ENCODE measurements around the gene SLC25A44. TPM values are rescaled to one million over a fixed set of nuclear protein-coding genes. Genes with fewer than 3 reads are reported as not detected.

The SLC25A44 gene
- total RNA-seq, 1 experiment from 2014 or later = 33.0 TPM

DNA sequence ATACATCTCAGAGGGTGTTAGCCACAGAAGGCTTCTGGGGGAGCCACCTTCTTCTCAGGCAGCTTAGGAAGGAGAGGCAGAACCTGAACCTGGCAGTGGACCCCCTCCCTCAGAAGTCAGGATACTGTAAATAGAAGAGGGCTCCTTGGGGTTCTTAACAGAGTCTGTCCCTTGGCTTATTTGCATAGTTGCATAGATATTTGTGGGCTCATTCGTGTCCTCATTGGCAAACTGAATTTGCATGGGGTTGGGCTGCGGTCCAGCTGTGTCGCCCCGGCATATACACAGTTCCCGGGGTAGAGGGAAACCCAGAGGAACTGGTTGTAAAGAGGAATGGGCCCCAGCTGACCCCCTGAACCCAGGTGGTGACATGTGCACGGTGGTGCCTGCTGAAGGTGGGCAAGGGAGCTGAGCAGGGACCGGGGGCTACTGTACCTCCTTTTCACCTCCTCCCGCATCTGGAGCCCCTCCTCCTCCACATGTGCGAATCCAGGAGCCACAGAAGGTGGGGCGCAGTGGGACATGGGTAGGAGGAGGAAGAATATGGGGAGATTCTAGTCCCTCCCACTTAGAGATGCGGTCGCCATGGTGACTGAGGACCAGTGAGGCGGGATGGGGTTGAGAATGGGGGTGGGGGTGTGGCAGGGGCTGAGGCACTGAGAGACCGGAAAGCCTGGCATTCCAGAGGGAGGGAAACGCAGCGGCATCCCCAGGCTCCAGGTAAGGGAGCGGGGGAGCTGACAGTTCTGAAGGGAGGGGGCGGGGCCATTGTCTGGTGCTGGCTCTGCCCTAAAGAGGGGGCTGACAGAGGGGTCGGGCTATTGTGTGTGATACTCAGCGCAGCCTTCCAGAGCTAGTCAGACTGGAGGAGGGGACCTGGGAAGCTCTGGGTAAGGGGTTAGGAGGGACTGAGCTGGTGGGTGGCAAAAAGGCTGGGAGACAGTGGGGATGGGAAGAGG is 44.3 kb upstream of the SLC25A44 start:
- no peaks in the 10 kb centered on the region for H3K36me3 ChIP-seq (ENCODE audit: control insufficient read depth, insufficient read depth, low read length)
- ChIA-PET POLR2A (no interaction called here), CTCF (no interaction called here)
- ATAC-seq (no peak), DNase-seq (ENCODE audit: low read depth, low spot score) (no peak)
- no peak overlapping the region for H3K4me3 ChIP-seq (ENCODE audit: low read depth in 2 of 2, low read length in 2 of 2)
- TF ChIP-seq, protein P1, sequence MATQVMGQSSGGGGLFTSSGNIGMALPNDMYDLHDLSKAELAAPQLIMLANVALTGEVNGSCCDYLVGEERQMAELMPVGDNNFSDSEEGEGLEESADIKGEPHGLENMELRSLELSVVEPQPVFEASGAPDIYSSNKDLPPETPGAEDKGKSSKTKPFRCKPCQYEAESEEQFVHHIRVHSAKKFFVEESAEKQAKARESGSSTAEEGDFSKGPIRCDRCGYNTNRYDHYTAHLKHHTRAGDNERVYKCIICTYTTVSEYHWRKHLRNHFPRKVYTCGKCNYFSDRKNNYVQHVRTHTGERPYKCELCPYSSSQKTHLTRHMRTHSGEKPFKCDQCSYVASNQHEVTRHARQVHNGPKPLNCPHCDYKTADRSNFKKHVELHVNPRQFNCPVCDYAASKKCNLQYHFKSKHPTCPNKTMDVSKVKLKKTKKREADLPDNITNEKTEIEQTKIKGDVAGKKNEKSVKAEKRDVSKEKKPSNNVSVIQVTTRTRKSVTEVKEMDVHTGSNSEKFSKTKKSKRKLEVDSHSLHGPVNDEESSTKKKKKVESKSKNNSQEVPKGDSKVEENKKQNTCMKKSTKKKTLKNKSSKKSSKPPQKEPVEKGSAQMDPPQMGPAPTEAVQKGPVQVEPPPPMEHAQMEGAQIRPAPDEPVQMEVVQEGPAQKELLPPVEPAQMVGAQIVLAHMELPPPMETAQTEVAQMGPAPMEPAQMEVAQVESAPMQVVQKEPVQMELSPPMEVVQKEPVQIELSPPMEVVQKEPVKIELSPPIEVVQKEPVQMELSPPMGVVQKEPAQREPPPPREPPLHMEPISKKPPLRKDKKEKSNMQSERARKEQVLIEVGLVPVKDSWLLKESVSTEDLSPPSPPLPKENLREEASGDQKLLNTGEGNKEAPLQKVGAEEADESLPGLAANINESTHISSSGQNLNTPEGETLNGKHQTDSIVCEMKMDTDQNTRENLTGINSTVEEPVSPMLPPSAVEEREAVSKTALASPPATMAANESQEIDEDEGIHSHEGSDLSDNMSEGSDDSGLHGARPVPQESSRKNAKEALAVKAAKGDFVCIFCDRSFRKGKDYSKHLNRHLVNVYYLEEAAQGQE (IDR thresholded peaks at IDR 0.05; ENCODE audit: insufficient read depth in 1 of 2, low read depth in 2 of 2, low read length in 1 of 2) = no peak
- TF ChIP-seq SIN3A (IDR thresholded peaks at IDR 0.05; ENCODE audit: borderline replicate concordance, insufficient read depth, low read depth, low read length) = no peak
- TF ChIP-seq TCF7L2 (IDR thresholded peaks at IDR 0.05; ENCODE audit: low read depth, low read length) = no peak
- no peak for TF ChIP-seq POLR2AphosphoS5 (IDR thresholded peaks at IDR 0.05; ENCODE audit: low read depth, low read length)
- TF ChIP-seq, protein P2, sequence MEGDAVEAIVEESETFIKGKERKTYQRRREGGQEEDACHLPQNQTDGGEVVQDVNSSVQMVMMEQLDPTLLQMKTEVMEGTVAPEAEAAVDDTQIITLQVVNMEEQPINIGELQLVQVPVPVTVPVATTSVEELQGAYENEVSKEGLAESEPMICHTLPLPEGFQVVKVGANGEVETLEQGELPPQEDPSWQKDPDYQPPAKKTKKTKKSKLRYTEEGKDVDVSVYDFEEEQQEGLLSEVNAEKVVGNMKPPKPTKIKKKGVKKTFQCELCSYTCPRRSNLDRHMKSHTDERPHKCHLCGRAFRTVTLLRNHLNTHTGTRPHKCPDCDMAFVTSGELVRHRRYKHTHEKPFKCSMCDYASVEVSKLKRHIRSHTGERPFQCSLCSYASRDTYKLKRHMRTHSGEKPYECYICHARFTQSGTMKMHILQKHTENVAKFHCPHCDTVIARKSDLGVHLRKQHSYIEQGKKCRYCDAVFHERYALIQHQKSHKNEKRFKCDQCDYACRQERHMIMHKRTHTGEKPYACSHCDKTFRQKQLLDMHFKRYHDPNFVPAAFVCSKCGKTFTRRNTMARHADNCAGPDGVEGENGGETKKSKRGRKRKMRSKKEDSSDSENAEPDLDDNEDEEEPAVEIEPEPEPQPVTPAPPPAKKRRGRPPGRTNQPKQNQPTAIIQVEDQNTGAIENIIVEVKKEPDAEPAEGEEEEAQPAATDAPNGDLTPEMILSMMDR (IDR thresholded peaks at IDR 0.05) = no peak
- no peak overlapping the region for H3K27ac ChIP-seq (ENCODE audit: low read length)
- in situ Hi-C loops (cut with HindIII; ENCODE audit: low pct_unique_long_range_greater_than_20kb, low sequenced_read_pairs) = no loop called here
- no TSS peak for BruUV-seq (replicated peaks)
- no peaks in the 10 kb centered on the region for H3K27me3 ChIP-seq (ENCODE audit: control insufficient read depth, insufficient read depth, low read length)
- H3K4me1 ChIP-seq (ENCODE audit: control insufficient read depth, insufficient read depth, low read length) = peaks cover 16% of the 10 kb centered on the region
- H3K9me3 ChIP-seq (ENCODE audit: control insufficient read depth, insufficient read depth, low read depth, low read length) = no peaks in the 10 kb centered on the region
- intact Hi-C loops (cut with micrococcal nuclease; ENCODE audit: unreplicated experiment) = no loop called here

DNA sequence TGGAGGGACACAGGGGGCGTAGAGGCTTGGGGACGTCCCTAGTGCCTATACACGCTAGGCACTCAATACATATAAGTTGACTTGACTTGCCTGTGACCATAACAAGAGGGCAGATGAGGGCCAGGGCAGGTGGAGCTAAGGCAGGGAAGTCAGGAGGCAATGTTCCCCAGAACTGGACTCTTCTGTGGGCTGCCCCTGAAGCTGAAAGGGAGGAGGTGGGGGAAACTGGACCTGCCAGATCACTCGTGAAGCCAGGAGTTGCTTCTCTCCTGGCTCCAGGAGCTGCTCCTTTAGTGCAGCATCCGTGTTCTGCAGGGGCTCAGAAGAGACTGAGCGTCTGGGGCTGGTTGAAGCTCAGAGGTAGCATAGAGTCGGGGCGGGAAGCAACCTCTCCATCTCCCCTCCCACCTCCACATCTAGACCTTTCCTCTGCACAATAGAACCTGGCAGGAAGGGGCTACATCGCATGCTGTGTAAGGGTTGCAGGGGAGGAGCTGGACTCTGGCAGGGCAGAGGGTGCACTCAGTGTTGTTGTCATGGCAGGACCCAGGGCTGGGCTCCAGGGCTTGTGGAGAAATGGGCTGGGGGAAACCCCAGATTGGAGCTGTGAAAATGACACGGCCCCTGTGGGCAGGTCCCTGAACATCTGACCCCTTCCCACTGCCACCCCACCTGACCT is 43.4 kb upstream of the SLC25A44 start:
- intact Hi-C loops (cut with micrococcal nuclease; ENCODE audit: unreplicated experiment) = no loop called here
- peaks cover 15% of the 10 kb centered on the region for H3K4me1 ChIP-seq (ENCODE audit: control insufficient read depth, insufficient read depth, low read length)
- no peak overlapping the region for H3K27ac ChIP-seq (ENCODE audit: low read length)
- H3K27me3 ChIP-seq (ENCODE audit: control insufficient read depth, insufficient read depth, low read length) = no peaks in the 10 kb centered on the region
- ATAC-seq = no peak
- H3K36me3 ChIP-seq (ENCODE audit: control insufficient read depth, insufficient read depth, low read length) = no peaks in the 10 kb centered on the region
- no peak for DNase-seq (ENCODE audit: low read depth, low spot score)
- H3K9me3 ChIP-seq (ENCODE audit: control insufficient read depth, insufficient read depth, low read depth, low read length) = no peaks in the 10 kb centered on the region
- CTCF ChIA-PET = no interaction called here
- no peak overlapping the region for H3K4me3 ChIP-seq (ENCODE audit: low read depth in 2 of 2, low read length in 2 of 2)
- in situ Hi-C loops (cut with HindIII; ENCODE audit: low pct_unique_long_range_greater_than_20kb, low sequenced_read_pairs) = no loop called here
- POLR2A ChIA-PET = no interaction called here
- BruUV-seq (replicated peaks) = no TSS peak
- TF ChIP-seq SIN3A (IDR thresholded peaks at IDR 0.05; ENCODE audit: borderline replicate concordance, insufficient read depth, low read depth, low read length) = no peak
- TF ChIP-seq, protein P2 (IDR thresholded peaks at IDR 0.05) = no peak
- TF ChIP-seq, protein P1 (IDR thresholded peaks at IDR 0.05; ENCODE audit: insufficient read depth in 1 of 2, low read depth in 2 of 2, low read length in 1 of 2) = no peak
- TF ChIP-seq TCF7L2 (IDR thresholded peaks at IDR 0.05; ENCODE audit: low read depth, low read length) = no peak
- TF ChIP-seq POLR2AphosphoS5 (IDR thresholded peaks at IDR 0.05; ENCODE audit: low read depth, low read length) = no peak
